Mesothelial cell of epicardium (in vitro differentiated cells): ENCODE data around the gene GPATCH11. TPM values are rescaled to one million over a fixed set of nuclear protein-coding genes. Genes with fewer than 3 reads are reported as not detected.

Source experiments
- DNase-seq, 2 experiments: peaks; one replicate each; pipeline ENCODE4 v3.0.0; 2021; ENCODE audit warnings: low spot score in 2 of 2; ENCODE audit not compliant: unreplicated experiment in 2 of 2
- H3K27ac Mint-ChIP-seq: 2 replicates; pipeline ENCODE4 v1.8.0; 2021; ENCODE audit warnings: mixed read lengths
- H3K27me3 Mint-ChIP-seq: 2 replicates; pipeline ENCODE4 v1.8.0; 2021; ENCODE audit warnings: low read depth, mixed read lengths
- H3K36me3 Mint-ChIP-seq: 2 replicates; pipeline ENCODE4 v1.8.0; 2021; ENCODE audit warnings: mixed read lengths
- H3K4me1 Mint-ChIP-seq: 2 replicates; pipeline ENCODE4 v1.8.0; 2021; ENCODE audit warnings: mixed read lengths
- H3K4me3 Mint-ChIP-seq: 2 replicates; pipeline ENCODE4 v1.8.0; 2021; ENCODE audit warnings: mild to moderate bottlenecking, moderate library complexity, mixed read lengths
- H3K9me3 Mint-ChIP-seq: 2 replicates; pipeline ENCODE4 v1.8.0; 2021; ENCODE audit warnings: mixed read lengths
- total RNA-seq: library from RNA; stranded (reverse); gene quantifications from 3 replicates; pipeline ENCODE4 v1.2.1, GENCODE V29; 2021
- TF ChIP-seq, protein P1 (sequence below): fragments of 200-600 bp; sonication (generic); IDR thresholded peaks from one replicate; pipeline ENCODE4 v1.5.0; 2021; ENCODE audit warnings: antibody characterized with exemption; ENCODE audit not compliant: unreplicated experiment

GPATCH11 gene
- total RNA-seq, 1 donor from 2014 or later, result 4.6 TPM

DNA sequence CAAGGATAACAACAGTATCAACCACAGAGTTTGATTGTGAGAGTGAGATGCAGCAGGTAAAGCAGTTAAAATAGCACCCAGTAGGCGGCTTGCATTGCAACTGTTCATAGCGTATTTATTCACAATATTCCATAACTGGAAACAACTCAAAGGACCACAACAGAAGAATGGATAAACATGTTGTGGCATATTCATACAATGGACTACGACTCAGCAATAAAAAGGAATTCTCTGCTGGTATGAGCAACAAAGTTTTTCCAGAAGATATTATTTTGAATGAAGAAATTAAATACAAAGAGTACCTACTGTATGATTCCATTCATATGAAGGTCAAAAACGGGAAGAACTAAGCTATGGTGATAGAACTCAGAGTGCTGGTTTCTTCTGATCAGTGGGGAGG, 25.2 kb downstream of the GPATCH11 start:
- Mint-ChIP-seq H3K27ac (no peak overlapping the region), H3K9me3 (no peaks in the 10 kb centered on the region), H3K4me3 (no peak overlapping the region), H3K27me3 (no peaks in the 10 kb centered on the region), H3K4me1 (no peaks in the 10 kb centered on the region), H3K36me3 (peaks cover 49% of the 10 kb centered on the region)
- DNase-seq, result no peak
- TF ChIP-seq, protein P1, sequence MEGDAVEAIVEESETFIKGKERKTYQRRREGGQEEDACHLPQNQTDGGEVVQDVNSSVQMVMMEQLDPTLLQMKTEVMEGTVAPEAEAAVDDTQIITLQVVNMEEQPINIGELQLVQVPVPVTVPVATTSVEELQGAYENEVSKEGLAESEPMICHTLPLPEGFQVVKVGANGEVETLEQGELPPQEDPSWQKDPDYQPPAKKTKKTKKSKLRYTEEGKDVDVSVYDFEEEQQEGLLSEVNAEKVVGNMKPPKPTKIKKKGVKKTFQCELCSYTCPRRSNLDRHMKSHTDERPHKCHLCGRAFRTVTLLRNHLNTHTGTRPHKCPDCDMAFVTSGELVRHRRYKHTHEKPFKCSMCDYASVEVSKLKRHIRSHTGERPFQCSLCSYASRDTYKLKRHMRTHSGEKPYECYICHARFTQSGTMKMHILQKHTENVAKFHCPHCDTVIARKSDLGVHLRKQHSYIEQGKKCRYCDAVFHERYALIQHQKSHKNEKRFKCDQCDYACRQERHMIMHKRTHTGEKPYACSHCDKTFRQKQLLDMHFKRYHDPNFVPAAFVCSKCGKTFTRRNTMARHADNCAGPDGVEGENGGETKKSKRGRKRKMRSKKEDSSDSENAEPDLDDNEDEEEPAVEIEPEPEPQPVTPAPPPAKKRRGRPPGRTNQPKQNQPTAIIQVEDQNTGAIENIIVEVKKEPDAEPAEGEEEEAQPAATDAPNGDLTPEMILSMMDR, result no peak

DNA sequence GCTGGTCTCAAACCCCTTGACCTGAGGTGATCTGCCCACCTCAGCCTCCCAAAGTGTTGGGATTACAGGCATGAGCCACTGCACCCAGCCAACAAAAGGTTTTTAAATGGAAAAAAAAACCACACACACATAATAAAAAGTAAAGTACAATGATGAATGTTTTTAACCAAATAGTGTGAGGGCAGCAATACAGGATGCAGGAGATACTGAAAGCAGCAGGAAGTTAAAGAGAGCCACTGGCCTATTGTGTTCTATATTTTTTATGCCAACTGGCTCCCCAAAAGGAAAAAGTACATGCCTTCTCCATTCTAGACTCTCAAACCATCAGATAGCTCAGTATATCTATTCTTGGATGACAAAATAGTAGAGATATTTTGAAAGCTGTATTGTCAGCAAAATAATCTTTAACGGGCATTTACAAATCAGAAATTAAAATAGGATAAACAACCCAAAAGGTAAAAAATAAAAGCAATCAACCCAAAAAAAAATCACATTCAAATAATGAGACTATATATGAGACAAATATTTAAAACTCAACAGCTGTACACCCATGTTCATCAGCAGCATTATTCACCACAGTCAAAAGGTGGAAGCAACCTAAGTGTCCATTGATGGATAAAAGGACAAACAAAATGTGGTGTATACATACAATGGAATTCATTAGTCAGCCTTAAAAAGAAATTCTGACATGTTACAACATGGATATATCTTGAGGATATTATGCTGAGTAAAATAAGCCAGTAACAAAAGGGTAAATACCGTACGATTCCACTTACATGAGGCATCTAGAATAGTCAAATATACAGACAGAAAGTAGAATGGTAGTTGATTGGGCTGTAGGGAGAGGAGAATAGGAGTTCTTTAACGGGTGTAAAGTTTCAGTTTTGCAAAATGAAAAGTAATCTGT, 26.2 kb downstream of the GPATCH11 start:
- no peak overlapping the region for H3K4me3 Mint-ChIP-seq
- H3K27ac Mint-ChIP-seq, result no peak overlapping the region
- no peaks in the 10 kb centered on the region for H3K4me1 Mint-ChIP-seq
- no peaks in the 10 kb centered on the region for H3K27me3 Mint-ChIP-seq
- H3K36me3 Mint-ChIP-seq, result peaks cover 48% of the 10 kb centered on the region
- DNase-seq, result no peak
- H3K9me3 Mint-ChIP-seq, result no peaks in the 10 kb centered on the region
- TF ChIP-seq, protein P1, result no peak

DNA sequence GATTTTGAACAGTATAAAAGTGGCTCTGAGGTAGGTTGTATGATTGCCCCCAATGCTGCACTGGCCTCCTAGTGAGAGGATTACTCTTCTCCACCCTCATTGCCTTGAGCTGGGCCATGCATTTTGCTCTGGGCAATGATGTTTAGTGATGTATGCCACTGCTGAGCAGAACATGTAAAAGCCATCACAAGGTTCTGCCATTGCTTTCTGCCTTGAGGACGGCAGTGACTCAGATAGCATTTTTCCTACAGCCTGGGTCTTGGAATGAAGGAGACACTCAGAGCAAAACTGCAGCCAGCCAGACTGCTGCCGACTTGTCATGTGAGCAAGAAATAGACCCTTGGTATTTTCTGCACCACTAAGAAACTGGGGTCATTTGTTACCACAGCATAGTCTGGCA, 27.6 kb downstream of the GPATCH11 start:
- Mint-ChIP-seq H3K27me3 (no peaks in the 10 kb centered on the region), H3K4me1 (no peaks in the 10 kb centered on the region), H3K36me3 (peaks cover 50% of the 10 kb centered on the region), H3K9me3 (no peaks in the 10 kb centered on the region), H3K27ac (no peak overlapping the region), H3K4me3 (no peak overlapping the region)
- TF ChIP-seq, protein P1, result no peak
- no peak for DNase-seq

DNA sequence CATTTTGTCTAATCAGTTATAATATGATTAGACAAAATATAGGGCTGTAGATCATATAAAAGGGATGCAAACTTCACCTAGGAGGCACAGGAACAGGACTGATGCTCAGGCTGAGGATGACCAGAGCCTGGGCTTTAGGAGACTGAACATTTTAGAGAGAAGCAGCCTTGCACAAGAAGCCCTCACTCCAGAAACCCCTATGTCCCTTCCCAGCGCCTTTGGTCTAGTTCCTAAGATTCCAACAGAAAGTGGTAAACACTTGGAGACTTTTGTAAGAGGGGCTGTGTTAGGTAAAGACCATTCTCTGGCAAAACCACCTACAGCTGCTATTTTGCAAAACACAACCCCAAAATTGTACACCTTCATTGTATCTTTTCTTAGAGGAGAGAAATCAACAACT, 33.2 kb downstream of the GPATCH11 start:
- H3K36me3 Mint-ChIP-seq, result peaks cover 42% of the 10 kb centered on the region
- TF ChIP-seq, protein P1, result no peak

DNA sequence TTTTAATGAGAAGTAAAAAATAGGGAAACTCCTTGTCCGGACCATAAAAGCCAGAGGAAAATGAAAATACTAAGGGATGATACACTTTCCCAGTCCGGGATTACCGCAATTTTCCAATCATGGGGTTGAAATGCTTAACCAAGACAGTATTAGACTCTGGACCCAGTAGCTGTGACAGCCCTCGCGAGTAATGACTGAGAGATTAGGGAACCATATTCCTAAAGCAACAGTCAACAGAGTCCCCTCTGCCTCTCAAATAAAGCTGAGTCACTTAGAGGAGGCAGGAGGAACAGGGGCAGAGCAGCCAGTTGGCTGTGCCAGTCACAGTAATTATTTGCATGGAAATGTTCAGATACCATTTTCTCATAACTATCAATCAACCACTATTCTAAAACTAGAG, 34.8 kb downstream of the GPATCH11 start:
- Mint-ChIP-seq H3K27me3 (no peaks in the 10 kb centered on the region), H3K27ac (no peak overlapping the region), H3K9me3 (no peaks in the 10 kb centered on the region), H3K36me3 (peaks cover 40% of the 10 kb centered on the region), H3K4me1 (no peaks in the 10 kb centered on the region), H3K4me3 (no peak overlapping the region)
- TF ChIP-seq, protein P1, result no peak
- no peak for DNase-seq

More for the DNA sequence above, 33.2 kb downstream of the GPATCH11 start:
- Mint-ChIP-seq H3K4me3 (no peak overlapping the region), H3K27ac (no peak overlapping the region), H3K4me1 (no peaks in the 10 kb centered on the region), H3K27me3 (no peaks in the 10 kb centered on the region), H3K9me3 (no peaks in the 10 kb centered on the region)
- no peak for DNase-seq
